HG02798 (cell line): ENCODE measurements around the gene REEP2.
"Not testable (repeated sequence)": the region's sequence is repeated elsewhere in the genome, so short reads cannot be mapped to it uniquely, and the experiment has no call there.

Experiments used
- ATAC-seq: cut with Tn5 transposase; IDR thresholded peaks from one replicate; pipeline ENCODE4 v1.9.1; 2021; ENCODE audit warnings: mild to moderate bottlenecking; ENCODE audit not compliant: unreplicated experiment, poor library complexity

Gene REEP2

DNA sequence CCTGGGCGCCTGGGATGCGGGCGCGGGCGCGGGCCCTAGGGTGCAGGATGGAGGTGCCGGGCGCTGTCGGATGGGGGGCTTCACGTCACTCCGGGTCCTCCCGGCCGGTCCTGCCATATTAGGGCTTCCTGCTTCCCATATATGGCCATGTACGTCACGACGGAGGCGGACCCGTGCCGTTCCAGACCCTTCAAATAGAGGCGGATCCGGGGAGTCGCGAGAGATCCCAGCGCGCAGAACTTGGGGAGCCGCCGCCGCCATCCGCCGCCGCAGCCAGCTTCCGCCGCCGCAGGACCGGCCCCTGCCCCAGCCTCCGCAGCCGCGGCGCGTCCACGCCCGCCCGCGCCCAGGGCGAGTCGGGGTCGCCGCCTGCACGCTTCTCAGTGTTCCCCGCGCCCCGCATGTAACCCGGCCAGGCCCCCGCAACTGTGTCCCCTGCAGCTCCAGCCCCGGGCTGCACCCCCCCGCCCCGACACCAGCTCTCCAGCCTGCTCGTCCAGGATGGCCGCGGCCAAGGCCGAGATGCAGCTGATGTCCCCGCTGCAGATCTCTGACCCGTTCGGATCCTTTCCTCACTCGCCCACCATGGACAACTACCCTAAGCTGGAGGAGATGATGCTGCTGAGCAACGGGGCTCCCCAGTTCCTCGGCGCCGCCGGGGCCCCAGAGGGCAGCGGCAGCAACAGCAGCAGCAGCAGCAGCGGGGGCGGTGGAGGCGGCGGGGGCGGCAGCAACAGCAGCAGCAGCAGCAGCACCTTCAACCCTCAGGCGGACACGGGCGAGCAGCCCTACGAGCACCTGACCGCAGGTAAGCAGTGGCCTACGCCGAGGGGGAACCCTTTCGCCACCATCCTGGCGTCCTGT, 26.6 kb downstream of the REEP2 start, which contains the start of gene EGR1:
Gene EGR1, plus strand, starts transcription at position 219 of the 864 bp plus-strand sequence. Its CDS starts 283 bp downstream, at position 502.
- ATAC-seq: peak; percentile 57

- no peak for ATAC-seq
These were observed 27.5 kb downstream of the REEP2 start for GRCh38 chr5:138466125-138466899.

DNA sequence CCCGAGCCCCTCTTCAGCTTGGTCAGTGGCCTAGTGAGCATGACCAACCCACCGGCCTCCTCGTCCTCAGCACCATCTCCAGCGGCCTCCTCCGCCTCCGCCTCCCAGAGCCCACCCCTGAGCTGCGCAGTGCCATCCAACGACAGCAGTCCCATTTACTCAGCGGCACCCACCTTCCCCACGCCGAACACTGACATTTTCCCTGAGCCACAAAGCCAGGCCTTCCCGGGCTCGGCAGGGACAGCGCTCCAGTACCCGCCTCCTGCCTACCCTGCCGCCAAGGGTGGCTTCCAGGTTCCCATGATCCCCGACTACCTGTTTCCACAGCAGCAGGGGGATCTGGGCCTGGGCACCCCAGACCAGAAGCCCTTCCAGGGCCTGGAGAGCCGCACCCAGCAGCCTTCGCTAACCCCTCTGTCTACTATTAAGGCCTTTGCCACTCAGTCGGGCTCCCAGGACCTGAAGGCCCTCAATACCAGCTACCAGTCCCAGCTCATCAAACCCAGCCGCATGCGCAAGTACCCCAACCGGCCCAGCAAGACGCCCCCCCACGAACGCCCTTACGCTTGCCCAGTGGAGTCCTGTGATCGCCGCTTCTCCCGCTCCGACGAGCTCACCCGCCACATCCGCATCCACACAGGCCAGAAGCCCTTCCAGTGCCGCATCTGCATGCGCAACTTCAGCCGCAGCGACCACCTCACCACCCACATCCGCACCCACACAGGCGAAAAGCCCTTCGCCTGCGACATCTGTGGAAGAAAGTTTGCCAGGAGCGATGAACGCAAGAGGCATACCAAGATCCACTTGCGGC, 28.2 kb downstream of the REEP2 start:
- no peak for ATAC-seq

DNA sequence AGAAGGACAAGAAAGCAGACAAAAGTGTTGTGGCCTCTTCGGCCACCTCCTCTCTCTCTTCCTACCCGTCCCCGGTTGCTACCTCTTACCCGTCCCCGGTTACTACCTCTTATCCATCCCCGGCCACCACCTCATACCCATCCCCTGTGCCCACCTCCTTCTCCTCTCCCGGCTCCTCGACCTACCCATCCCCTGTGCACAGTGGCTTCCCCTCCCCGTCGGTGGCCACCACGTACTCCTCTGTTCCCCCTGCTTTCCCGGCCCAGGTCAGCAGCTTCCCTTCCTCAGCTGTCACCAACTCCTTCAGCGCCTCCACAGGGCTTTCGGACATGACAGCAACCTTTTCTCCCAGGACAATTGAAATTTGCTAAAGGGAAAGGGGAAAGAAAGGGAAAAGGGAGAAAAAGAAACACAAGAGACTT, 28.9 kb downstream of the REEP2 start:
- no peak for ATAC-seq

- no peak for ATAC-seq
These were observed 29.5 kb downstream of the REEP2 start for GRCh38 chr5:138468133-138468965.

DNA sequence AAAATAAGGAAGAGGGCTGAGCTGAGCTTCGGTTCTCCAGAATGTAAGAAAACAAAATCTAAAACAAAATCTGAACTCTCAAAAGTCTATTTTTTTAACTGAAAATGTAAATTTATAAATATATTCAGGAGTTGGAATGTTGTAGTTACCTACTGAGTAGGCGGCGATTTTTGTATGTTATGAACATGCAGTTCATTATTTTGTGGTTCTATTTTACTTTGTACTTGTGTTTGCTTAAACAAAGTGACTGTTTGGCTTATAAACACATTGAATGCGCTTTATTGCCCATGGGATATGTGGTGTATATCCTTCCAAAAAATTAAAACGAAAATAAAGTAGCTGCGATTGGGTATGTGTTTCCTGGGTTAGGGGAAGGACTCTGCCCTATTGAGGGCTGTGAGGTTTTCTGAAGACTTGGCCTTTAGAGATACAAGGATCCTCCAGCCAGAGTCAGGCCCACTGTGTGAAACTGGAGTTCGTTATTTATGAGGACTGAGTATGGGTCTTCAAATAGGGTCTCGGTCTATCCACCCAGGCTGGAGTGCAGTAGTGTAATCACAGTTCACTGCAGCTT, 30.2 kb downstream of the REEP2 start:
- no peak for ATAC-seq

DNA sequence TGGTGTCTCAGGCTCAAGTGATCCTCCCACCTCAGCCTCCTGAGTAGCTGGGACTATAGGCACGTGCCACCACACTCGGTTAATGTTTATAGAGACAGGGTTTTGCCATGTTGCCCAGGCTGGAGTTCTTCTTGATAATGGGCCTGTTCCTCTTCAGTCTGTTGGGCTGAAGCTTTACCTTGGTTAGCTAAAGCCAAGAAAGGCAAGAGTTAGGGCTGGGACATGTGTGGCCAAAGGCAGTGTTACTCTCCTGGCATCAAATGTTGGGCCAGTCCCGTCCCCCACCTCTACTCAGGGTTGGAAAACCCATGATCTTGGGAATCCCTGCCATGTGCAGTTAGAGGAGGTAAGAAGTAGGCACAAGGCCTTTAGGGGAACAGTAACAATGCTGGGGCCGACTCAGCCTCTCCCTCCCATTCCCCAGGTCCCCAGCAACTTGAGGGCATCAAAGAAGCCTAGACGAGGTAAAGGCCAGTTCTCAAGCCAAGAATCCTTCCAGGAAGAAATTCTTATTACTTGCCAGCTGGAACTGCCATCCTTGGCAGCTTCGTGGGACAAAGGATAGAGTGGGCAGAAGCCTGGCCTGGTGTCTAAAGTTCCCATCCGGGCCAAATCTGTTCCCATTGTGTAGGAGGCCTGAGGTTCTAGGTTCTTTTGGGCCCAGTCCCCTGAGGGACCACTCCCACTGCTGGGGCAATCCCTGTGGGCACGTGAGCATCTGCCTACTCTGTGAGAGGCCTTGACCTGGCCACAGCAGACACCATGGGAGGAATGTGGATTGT, 30.9 kb downstream of the REEP2 start:
- ATAC-seq: no peak

DNA sequence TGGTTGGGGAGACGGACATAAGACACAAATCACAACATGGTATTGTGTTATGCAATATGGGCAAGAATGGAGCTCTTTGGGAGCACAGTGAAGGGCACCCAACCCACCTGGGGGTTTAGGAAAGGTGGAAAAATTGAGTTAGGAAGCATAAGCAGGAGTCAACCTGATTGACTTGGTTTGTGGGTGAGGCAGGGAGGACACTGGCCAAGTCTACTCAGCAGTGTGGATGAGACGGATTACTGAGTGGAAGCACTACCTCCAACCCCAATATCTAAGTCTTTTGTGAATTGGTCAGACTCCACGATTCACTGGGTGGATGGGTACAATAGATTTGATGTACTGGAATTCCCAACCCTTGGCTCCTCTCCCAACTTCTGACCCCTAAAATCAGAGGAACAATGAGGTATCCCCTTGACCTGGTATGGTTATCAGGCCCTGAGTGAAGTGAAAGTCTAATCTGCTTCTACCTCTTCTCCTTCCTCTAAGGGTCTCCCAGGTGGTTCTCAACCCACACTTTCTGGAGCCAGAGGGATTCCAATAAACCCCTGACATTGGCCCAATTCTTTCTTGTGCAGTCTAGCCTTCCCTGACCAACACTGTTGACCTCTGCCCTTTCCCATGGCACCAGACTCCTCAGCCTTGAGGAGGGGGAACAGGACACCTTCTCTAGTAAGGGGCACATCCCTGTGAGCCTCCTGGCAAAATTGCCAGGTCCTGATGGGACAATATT, 31.6 kb downstream of the REEP2 start:
- no peak for ATAC-seq

- no peak for ATAC-seq
These were observed 32.1 kb downstream of the REEP2 start for GRCh38 chr5:138471052-138471361.

DNA sequence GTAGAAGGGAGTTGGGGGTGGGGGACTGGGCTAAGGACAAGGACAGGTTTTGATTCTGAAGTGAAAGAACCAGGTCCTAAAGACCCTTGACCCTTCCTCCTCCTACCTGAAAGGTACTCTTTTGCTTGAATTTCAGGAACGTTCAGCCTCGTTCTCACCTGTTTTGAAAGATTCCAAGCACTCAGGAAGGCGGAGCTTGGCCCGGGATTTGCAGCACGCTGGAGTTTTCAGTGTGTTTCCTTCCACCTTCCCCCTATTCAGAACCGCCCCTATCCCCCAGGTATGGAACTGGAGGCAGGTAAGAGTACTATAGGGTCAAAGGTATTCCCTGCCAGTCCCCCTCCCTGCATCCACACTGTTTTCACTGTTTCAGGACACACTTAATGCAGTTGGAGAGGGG, 33.5 kb downstream of the REEP2 start:
- ATAC-seq: no peak

- ATAC-seq: not testable (repeated sequence)
These were observed 34.3 kb downstream of the REEP2 start for GRCh38 chr5:138473151-138473550.

- ATAC-seq: no peak
These were observed 38.1 kb downstream of the REEP2 start for GRCh38 chr5:138476918-138477317.

DNA sequence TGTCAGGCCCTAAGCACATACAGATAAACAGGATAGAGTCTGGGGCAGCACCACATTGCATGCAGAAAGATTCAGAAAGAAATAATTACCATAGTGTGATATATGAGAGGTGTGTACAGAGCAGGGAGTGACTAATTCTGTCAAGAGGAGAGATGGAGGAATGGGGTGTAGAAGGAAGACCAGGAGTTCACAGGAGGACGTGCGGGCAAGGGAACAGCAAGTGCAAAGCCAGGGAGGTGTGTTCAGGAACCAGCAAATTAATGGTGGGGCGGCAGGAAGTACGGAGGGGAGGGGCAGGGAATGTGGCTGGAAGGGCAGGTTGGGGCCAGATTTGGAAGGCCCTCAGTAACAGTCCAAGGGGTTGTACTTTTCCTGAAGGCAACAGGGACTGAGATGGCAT, 43.8 kb downstream of the REEP2 start:
- ATAC-seq: no peak

DNA sequence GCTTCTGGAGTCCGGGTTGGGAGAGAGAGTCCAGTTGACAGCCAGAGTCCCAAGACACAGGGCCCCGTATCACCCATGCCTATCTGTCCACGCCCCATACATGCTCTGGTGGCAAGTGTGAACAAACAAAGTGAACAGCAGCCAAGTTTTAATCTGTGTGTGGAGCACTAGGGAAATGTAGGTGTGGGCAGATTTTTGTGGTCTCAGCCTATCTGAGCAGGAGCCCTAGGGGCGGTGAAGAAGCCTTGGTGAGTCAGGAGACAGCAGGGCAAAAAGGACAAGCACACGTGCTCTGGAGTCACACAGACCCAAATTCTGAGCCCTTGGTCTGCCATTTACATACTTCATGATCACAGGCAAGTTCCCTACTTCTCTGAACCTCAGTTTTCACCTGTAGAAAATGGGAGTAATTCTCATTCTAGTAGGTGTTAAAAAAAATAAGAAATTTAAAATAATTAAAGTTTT, 49.7 kb downstream of the REEP2 start:
- ATAC-seq: no peak

DNA sequence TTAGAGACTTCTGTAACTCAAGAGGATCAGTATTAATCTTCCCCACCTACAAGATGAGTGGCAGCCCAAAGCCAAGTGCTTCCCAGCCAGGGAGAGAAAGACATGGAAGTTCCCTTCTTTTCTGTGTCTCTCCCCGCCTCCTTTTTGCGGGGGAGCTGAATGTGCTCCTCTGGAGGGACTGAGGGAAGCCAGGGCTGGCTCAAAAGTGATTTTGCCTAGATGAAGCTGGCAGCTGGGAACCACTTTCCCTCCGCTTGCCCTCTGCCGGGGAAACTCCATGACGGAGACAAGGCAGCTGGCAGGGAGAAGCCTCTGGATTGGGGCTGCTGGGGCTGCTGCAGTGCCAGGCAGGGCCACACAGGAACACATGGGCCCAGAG, 50.8 kb downstream of the REEP2 start:
- no peak for ATAC-seq

DNA sequence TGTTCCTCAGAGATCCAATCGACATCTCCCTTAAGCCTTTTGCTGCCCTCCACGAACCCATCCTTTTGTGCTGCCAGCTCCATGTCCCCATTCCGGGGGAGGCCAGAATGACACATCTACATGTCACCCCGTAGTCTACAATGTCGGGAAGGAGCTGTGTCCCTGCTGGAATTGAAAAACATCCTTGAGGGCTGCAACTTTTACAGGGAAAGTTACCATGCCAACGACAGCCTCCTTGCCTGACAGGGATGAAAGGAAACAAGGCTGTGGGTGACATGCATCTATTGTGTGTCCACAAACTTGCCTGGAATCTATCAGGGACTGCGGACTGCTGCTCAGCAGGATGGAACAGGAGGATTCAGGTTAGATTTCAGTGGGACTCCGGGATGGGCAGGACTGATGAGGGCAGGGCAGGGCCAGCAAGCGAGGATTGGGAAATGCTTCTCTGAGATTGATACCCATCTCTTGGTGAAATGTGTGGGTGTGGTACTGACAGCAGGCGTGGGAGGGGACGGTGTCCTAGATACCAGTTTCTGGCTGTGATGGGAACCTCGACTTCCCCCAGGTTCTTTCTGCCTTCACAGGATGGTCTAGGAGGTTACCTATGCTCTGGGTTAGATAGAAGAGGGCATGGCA, 51.9 kb downstream of the REEP2 start:
- no peak for ATAC-seq

GRCh38 chr5:138491284-138491648, 52.4 kb downstream of the REEP2 start:
- no peak for ATAC-seq
